ENCODE measurements around the gene ZBTB49.

ZBTB49 gene

DNA sequence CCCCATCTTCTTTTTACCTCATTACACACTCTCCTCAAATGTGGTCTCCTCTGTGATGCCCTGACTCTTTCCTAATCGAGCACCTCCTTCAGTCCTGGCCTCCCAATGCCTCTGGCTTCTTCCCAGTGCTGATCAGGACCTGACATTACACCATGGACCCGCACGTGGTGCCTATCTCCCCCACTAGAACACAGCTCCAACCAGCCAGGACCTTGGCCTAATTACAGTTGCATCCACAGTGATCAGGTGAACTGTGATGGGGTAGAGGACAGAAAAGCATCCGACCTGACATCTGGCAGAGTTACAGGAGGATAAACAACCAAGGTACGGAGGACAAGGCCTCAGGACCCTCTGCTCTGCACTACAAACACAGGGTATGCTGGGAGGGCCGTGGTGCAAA, 12.5 kb upstream of the ZBTB49 start:
- TF ChIP-seq, protein P1, sequence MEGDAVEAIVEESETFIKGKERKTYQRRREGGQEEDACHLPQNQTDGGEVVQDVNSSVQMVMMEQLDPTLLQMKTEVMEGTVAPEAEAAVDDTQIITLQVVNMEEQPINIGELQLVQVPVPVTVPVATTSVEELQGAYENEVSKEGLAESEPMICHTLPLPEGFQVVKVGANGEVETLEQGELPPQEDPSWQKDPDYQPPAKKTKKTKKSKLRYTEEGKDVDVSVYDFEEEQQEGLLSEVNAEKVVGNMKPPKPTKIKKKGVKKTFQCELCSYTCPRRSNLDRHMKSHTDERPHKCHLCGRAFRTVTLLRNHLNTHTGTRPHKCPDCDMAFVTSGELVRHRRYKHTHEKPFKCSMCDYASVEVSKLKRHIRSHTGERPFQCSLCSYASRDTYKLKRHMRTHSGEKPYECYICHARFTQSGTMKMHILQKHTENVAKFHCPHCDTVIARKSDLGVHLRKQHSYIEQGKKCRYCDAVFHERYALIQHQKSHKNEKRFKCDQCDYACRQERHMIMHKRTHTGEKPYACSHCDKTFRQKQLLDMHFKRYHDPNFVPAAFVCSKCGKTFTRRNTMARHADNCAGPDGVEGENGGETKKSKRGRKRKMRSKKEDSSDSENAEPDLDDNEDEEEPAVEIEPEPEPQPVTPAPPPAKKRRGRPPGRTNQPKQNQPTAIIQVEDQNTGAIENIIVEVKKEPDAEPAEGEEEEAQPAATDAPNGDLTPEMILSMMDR (conservative IDR thresholded peaks at IDR 0.05; ENCODE audit: low read depth, low read length), result no peak
- no peak for DNase-seq (ENCODE audit: low read depth)
- H3K4me3 ChIP-seq (ENCODE audit: low read length), result no peak overlapping the region

DNA sequence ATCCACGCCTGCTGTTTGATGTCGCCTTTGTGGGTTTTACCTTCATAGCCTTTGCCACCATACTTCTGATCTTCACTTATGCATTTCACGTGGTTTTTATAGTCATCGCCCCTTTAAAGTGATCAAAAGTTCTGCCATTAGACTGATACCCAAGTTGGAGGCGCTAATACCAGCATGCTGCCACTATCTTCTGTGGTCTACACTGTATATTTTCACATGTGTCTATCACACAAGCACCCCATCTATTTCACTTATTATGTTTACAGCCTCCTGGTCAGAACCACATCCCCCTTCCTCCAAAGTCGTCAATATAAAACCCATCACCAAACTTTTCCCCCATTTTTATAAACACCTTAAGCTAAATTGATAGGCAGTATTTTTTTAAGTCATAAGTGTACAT, 8.3 kb upstream of the ZBTB49 start:
- no peak overlapping the region for H3K4me3 ChIP-seq (ENCODE audit: low read length)
- DNase-seq (ENCODE audit: low read depth), result no peak
- TF ChIP-seq, protein P1 (conservative IDR thresholded peaks at IDR 0.05; ENCODE audit: low read depth, low read length), result no peak

DNA sequence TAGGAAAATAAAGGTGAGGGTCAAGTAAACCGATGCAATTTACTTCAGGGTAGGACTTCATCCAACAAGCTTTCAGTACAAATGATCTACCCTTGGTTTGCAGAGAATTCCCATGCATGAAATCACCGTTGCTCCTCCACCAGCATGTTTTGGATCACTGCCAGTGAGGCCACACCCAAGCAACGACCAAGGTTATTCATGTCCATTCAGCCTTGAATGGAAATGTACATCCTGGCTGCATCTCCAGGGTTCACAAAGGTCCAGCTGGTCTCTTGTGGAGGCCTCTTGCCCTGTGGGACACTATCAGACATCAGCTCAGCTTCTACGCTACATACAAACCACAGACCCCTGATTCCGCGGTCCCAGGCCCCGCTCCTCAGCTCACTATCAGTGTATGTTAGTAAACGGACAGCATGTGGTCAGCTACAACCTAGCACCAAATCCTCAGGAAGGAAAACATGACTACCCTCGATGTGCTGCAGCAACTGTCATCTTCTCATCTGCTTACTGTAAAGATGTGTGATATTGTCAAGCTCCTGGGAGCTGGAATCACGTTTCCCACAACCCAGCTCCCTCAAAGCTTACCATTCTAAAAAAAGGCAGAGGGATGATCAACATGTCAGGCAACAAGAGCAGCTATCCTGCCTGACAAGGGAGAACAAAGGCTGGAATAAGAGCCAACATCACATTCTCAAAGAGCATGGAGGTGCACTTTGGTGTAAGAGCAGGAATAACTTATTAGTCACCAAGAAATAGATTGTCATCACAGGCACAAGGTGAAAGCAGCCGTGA, 5.0 kb upstream of the ZBTB49 start:
- TF ChIP-seq, protein P1 (conservative IDR thresholded peaks at IDR 0.05; ENCODE audit: low read depth, low read length), result no peak
- no peak for DNase-seq (ENCODE audit: low read depth)
- no peak overlapping the region for H3K4me3 ChIP-seq (ENCODE audit: low read length)

DNA sequence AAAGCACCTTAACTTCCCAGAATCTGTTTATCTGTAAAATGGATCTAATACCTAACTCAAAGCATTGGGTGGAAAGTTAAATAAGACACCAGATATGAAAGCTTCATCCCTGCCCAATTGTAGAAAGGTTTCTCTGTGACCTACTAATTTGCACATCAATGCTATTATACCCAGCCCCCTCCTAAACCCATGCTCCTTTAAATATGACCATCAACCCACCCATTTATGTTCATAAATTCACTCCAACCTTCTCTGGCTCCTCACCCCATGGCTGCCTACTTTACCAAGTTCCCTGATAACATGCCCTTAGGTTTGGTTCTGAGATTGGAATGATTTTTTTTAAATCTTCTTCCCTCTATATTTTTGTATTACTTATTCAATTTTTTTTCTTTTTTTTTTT, 2.0 kb upstream of the ZBTB49 start:
- H3K4me3 ChIP-seq (ENCODE audit: low read length), result no peak overlapping the region
- DNase-seq (ENCODE audit: low read depth), result no peak
- TF ChIP-seq, protein P1 (conservative IDR thresholded peaks at IDR 0.05; ENCODE audit: low read depth, low read length), result no peak

- no peak for DNase-seq (ENCODE audit: low read depth)
- H3K4me3 ChIP-seq (ENCODE audit: low read length), result peak overlapping the region; percentile 92
- TF ChIP-seq, protein P1 (conservative IDR thresholded peaks at IDR 0.05; ENCODE audit: low read depth, low read length), result no peak
Observed at GRCh38 chr4:4289055-4289454, 996 bp upstream of the ZBTB49 start.

GRCh38 chr4:4289597-4289940, 482 bp upstream of the ZBTB49 start:
- TF ChIP-seq, protein P1 (conservative IDR thresholded peaks at IDR 0.05; ENCODE audit: low read depth, low read length), result no peak
- DNase-seq (ENCODE audit: low read depth), result no peak
- H3K4me3 ChIP-seq (ENCODE audit: low read length), result peak overlapping the region; percentile 92

DNA sequence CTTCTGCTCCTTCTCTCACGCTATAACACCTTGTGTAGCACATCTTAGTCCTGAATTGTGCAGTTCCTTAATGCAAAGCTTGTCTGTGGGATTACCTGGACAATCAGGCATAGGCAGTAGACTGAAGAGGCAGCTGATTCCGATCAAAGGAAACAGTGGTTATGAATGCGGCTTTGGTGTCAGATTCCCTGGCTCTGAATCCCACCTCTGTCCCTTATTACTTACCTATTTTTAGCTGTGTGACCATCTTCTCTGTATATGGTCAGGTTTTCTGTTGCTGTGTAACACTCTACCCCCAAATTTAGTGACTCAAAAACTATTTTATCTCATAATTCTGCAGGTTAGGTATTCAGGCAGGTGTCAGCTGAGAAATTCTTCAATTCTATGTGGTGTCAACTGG, 3.2 kb downstream of the ZBTB49 start:
- no peak for DNase-seq (ENCODE audit: low read depth)

More for the DNA sequence above, 3.2 kb downstream of the ZBTB49 start:
- no peak overlapping the region for H3K4me3 ChIP-seq (ENCODE audit: low read length)
- TF ChIP-seq, protein P1 (conservative IDR thresholded peaks at IDR 0.05; ENCODE audit: low read depth, low read length), result no peak

All from retinal pigment epithelial cell (primary cell).